ENCODE results near the gene EXOC7.

Gene EXOC7

GRCh38 chr17:76083536-76084182 is 19.9 kb downstream of the EXOC7 start:
- Histone ChIP-seq H3K27ac (peak overlapping the region; percentile 46), H3K9me3 (ENCODE audit: severe bottlenecking) (no peaks in the 10 kb centered on the region), H3K36me3 (peaks cover 68% of the 10 kb centered on the region), H3K27me3 (ENCODE audit: insufficient read depth, low read depth, severe bottlenecking) (no peaks in the 10 kb centered on the region), H3K4me3 (ENCODE audit: low read depth, low read length) (no peak overlapping the region)
- no peak for DNase-seq
- TF ChIP-seq, protein P1, sequence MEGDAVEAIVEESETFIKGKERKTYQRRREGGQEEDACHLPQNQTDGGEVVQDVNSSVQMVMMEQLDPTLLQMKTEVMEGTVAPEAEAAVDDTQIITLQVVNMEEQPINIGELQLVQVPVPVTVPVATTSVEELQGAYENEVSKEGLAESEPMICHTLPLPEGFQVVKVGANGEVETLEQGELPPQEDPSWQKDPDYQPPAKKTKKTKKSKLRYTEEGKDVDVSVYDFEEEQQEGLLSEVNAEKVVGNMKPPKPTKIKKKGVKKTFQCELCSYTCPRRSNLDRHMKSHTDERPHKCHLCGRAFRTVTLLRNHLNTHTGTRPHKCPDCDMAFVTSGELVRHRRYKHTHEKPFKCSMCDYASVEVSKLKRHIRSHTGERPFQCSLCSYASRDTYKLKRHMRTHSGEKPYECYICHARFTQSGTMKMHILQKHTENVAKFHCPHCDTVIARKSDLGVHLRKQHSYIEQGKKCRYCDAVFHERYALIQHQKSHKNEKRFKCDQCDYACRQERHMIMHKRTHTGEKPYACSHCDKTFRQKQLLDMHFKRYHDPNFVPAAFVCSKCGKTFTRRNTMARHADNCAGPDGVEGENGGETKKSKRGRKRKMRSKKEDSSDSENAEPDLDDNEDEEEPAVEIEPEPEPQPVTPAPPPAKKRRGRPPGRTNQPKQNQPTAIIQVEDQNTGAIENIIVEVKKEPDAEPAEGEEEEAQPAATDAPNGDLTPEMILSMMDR (IDR thresholded peaks at IDR 0.05; ENCODE audit: low read depth, low read length): no peak

DNA sequence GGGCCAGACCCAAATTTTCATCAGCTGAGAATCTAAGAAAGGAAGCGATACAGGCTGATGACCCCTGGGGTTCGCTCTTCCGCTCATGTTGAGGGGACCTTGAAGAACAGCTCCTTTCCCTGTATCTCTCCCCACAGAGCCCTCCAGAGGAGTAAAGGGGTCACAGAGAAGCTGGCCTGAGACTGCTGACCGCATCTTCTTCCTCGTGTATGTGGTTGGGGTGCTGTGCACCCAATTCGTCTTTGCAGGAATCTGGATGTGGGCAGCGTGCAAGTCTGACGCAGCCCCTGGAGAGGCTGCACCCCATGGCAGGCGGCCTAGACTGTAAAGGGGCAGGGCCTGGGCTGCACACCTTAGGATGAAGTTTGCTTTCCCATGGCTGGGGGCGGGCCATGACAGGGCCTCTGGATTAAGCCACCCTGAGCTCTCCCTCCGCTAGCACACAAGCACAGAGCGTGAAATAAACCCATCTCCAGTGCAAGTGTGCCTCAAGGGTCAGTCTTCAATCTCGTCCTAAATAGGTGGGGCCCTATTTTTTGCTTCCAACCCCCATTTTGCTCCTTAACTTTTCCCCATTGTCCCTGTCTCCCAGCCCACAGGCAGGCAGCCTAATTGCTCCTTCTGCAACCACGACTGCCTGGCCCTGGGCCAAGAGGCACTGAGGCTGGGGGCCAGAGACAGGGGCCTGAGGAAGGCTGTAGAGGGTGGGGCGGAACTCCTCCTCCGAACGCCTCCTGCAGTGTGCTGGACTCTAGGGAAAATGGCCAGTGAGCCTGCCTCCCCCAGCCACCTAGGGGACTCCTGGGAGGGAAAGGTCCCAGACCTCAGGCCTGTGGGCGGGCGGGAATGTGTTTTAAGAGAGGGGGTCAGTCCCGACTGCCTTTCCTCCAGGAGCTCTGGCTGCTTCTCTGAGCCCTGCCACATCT is 21.0 kb downstream of the EXOC7 start:
- H3K27me3 ChIP-seq (ENCODE audit: insufficient read depth, low read depth, severe bottlenecking): peaks cover 1% of the 10 kb centered on the region
- peak; percentile 74 for DNase-seq
- no peak overlapping the region for H3K4me3 ChIP-seq (ENCODE audit: low read depth, low read length)
- H3K9me3 ChIP-seq (ENCODE audit: severe bottlenecking): no peaks in the 10 kb centered on the region
- TF ChIP-seq, protein P1 (IDR thresholded peaks at IDR 0.05; ENCODE audit: low read depth, low read length): no peak
- peaks cover 57% of the 10 kb centered on the region for H3K36me3 ChIP-seq
- H3K27ac ChIP-seq: peak overlapping the region; percentile 46

DNA sequence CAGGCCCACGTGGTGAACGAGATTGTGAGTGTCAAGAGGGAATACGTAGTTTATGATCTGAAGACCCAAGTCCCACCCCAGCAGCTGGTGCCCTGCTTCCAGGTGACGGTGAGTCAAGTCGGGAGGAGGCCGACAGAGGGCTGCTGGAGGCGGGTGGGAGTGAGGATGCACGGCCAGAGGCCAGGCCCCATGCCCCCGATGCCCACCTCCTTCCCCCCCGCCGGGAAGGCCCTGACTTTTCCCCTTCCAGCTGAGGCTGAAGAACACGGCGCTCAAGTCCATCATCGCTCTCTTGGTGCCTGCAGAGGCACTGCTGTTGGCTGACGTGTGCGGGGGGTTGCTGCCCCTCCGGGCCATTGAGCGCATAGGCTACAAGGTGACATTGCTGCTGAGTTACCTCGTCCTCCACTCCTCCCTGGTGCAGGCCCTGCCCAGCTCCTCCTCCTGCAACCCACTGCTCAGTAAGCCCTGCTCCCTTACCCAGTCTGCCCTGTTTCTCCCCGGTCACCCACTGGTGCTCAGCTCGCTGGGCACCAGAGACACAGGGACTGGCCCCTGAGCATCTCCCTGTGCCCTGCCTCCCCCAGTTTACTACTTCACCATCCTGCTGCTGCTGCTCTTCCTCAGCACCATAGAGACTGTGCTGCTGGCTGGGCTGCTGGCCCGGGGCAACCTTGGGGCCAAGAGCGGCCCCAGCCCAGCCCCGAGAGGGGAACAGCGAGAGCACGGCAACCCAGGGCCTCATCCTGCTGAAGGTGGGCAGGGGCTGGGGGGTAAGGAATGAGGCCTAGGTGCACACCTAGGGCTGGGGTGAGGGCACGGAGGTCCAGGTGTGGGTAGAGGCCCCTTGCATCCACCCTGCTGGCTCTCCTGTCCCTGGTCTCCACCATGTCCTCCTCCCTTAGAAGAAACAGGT is 22.0 kb downstream of the EXOC7 start:
- no peak for DNase-seq
- TF ChIP-seq, protein P1 (IDR thresholded peaks at IDR 0.05; ENCODE audit: low read depth, low read length): no peak
- H3K36me3 ChIP-seq: peaks cover 47% of the 10 kb centered on the region

DNA sequence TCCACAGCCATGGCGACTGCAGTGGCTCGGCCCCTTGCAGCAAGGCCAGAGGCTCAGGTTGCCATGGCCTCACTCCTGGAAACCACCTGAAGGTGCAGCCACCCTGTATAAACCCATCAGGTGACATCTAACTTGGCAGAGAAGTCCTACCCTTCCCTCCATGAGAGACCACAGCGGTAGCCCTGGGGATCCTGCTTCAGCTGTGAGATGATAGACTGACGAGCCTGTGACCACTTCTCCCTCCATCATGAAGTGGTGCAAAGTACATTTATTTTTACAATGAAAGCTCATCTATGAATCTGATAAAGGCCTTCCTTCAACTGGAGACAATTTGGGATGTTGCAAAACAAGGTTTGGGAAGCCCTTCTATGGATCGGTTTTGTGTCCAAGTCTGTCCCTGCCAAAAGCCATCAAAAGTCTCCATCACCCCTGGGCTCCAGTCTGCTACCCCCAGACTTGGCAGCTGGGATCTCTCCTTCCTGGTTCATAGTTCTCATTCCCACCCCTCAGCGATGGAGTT is 22.8 kb downstream of the EXOC7 start:
- no peak overlapping the region for H3K4me3 ChIP-seq (ENCODE audit: low read depth, low read length)
- TF ChIP-seq, protein P1 (IDR thresholded peaks at IDR 0.05; ENCODE audit: low read depth, low read length): no peak
- H3K36me3 ChIP-seq: peaks cover 39% of the 10 kb centered on the region
- no peak for DNase-seq
- no peak overlapping the region for H3K27ac ChIP-seq
- peaks cover 19% of the 10 kb centered on the region for H3K27me3 ChIP-seq (ENCODE audit: insufficient read depth, low read depth, severe bottlenecking)
- no peaks in the 10 kb centered on the region for H3K9me3 ChIP-seq (ENCODE audit: severe bottlenecking)

More for the DNA sequence above, 22.0 kb downstream of the EXOC7 start:
- H3K27me3 ChIP-seq (ENCODE audit: insufficient read depth, low read depth, severe bottlenecking): peaks cover 12% of the 10 kb centered on the region
- H3K9me3 ChIP-seq (ENCODE audit: severe bottlenecking): no peaks in the 10 kb centered on the region
- no peak overlapping the region for H3K4me3 ChIP-seq (ENCODE audit: low read depth, low read length)
- H3K27ac ChIP-seq: peak overlapping the region; percentile 21
